Fibroblast of lung (primary cell): ENCODE measurements around the gene INPP5A. TPM values are rescaled to one million over a fixed set of nuclear protein-coding genes. Genes with fewer than 3 reads are reported as not detected.

Source experiments
- DNase-seq, 2 donors: peaks; one replicate each; pipeline versions ENCODE4 v3.0.0 to v3.0.0-alpha.2; 2010; ENCODE audit warnings: low read depth in 2 of 2
- H2AFZ ChIP-seq: 2 replicates; pipeline ENCODE4 v1.5.1; 2012; ENCODE audit warnings: low read length, control low read depth, inconsistent platforms
- H3K27ac ChIP-seq: 2 replicates; pipeline ENCODE4 v1.5.1; 2011; ENCODE audit warnings: low read length, control low read depth; ENCODE audit not compliant: insufficient read depth
- H3K27me3 ChIP-seq: 2 replicates; pipeline ENCODE4 v1.5.1; 2011; ENCODE audit warnings: mild to moderate bottlenecking, low read length; ENCODE audit not compliant: control insufficient read depth, insufficient read depth
- H3K36me3 ChIP-seq: 2 replicates; pipeline ENCODE4 v1.5.1; 2011; ENCODE audit warnings: low read length; ENCODE audit not compliant: control insufficient read depth, insufficient read depth
- H3K4me1 ChIP-seq: 2 replicates; pipeline ENCODE4 v1.5.1; 2011; ENCODE audit warnings: low read length; ENCODE audit not compliant: control insufficient read depth, insufficient read depth; ENCODE audit errors: extremely low read depth
- H3K4me2 ChIP-seq: 2 replicates; pipeline ENCODE4 v1.5.1; 2011; ENCODE audit warnings: low read length, control low read depth; ENCODE audit not compliant: insufficient read depth; ENCODE audit errors: extremely low read depth
- H3K4me3 ChIP-seq, 4 experiments: fragments of 200-600 bp in 1 of 4; sonication (generic) in 1 of 4; replicated peaks in 1 of 4; 2 replicates each; pipeline ENCODE4 v1.5.1; 2011 to 2016; ENCODE audit warnings: low read length in 4 of 4, low read depth in 3 of 4, mild to moderate bottlenecking in 3 of 4, control low read depth in 2 of 4, inconsistent platforms in 1 of 4, mixed read lengths in 1 of 4; ENCODE audit not compliant: insufficient read depth in 1 of 4; ENCODE audit errors: control extremely low read depth in 1 of 4
- H3K79me2 ChIP-seq: 2 replicates; pipeline ENCODE4 v1.5.1; 2012; ENCODE audit warnings: mild to moderate bottlenecking, low read length, inconsistent platforms; ENCODE audit not compliant: control insufficient read depth, insufficient read depth
- H3K9ac ChIP-seq: 2 replicates; pipeline ENCODE4 v1.5.1; 2011; ENCODE audit warnings: mild to moderate bottlenecking, low read length, control low read depth; ENCODE audit not compliant: insufficient read depth
- H3K9me3 ChIP-seq: 2 replicates; pipeline ENCODE4 v1.5.1; 2012; ENCODE audit warnings: low read depth, low read length; ENCODE audit not compliant: control insufficient read depth, insufficient read depth
- H4K20me1 ChIP-seq: 2 replicates; pipeline ENCODE4 v1.5.1; 2011; ENCODE audit warnings: low read length; ENCODE audit not compliant: control insufficient read depth, insufficient read depth; ENCODE audit errors: extremely low read depth
- CTCF ChIP-seq, 2 donors: IDR thresholded peaks in 1 of 2; conservative IDR thresholded peaks in 1 of 2; 1 replicate in 1 of 2; 2 replicates in 1 of 2; pipeline ENCODE4 v1.5.1; 2011 to 2012; ENCODE audit warnings: low read length in 2 of 2, control low read depth in 1 of 2, inconsistent platforms in 1 of 2, low read depth in 1 of 2, mild to moderate bottlenecking in 1 of 2
- EZH2 ChIP-seq: IDR thresholded peaks from 2 replicates; pipeline ENCODE4 v1.5.1; 2012; ENCODE audit warnings: low read length, control low read depth, mild to moderate bottlenecking; ENCODE audit errors: missing control alignments
- polyA plus RNA-seq, 2 donors: library from polyadenylated mRNA; depleted of rRNA in 1 of 2; stranded (reverse) in 1 of 2; unstranded in 1 of 2; fragments of >200 nt; gene quantifications; 2 replicates each; pipeline ENCODE4 v1.2.1, GENCODE V29; 2011 to 2012; ENCODE audit warnings: missing spikeins in 1 of 2
- total RNA-seq: library from RNA; depleted of rRNA; stranded (reverse); fragments of >200 nt; gene quantifications from 2 replicates; pipeline ENCODE4 v1.2.1, GENCODE V29; 2014

Gene INPP5A
- total and polyA plus RNA-seq, 2 donors (not counting 1 experiment from before 2014, with no cell fraction given) = 24.6 to 39.9 TPM

- no peak for DNase-seq
- Histone ChIP-seq H2AFZ (no peak overlapping the region), H3K4me1 (no peaks in the 10 kb centered on the region), H3K27me3 (no peaks in the 10 kb centered on the region), H3K9me3 (no peaks in the 10 kb centered on the region), H3K79me2 (no peaks in the 10 kb centered on the region), H3K36me3 (no peaks in the 10 kb centered on the region), H3K9ac (no peak overlapping the region), H3K27ac (no peak overlapping the region), H3K4me2 (no peak overlapping the region), H4K20me1 (no peaks in the 10 kb centered on the region), H3K4me3 (no peak overlapping the region)
- TF ChIP-seq EZH2 (no peak), CTCF (conservative IDR thresholded peaks at IDR 0.05 in 1 of 2, IDR thresholded peaks at IDR 0.05 in 1 of 2; ENCODE audit: low read depth in 1 of 2, low read length in 2 of 2) (no peak)
These were observed 261.3 kb downstream of the INPP5A start for GRCh38 chr10:132798876-132799275.

GRCh38 chr10:132799865-132800264 lies 262.3 kb downstream of the INPP5A start:
- Histone ChIP-seq H3K27me3 (no peaks in the 10 kb centered on the region), H3K9ac (no peak overlapping the region), H3K27ac (no peak overlapping the region), H3K4me1 (no peaks in the 10 kb centered on the region), H3K36me3 (no peaks in the 10 kb centered on the region), H3K79me2 (no peaks in the 10 kb centered on the region), H3K4me3 (no peak overlapping the region), H3K4me2 (no peak overlapping the region), H2AFZ (no peak overlapping the region), H4K20me1 (no peaks in the 10 kb centered on the region), H3K9me3 (no peaks in the 10 kb centered on the region)
- DNase-seq = no peak
- TF ChIP-seq EZH2 = no peak
- no peak for TF ChIP-seq CTCF (conservative IDR thresholded peaks at IDR 0.05 in 1 of 2, IDR thresholded peaks at IDR 0.05 in 1 of 2; ENCODE audit: low read depth in 1 of 2, low read length in 2 of 2)

DNA sequence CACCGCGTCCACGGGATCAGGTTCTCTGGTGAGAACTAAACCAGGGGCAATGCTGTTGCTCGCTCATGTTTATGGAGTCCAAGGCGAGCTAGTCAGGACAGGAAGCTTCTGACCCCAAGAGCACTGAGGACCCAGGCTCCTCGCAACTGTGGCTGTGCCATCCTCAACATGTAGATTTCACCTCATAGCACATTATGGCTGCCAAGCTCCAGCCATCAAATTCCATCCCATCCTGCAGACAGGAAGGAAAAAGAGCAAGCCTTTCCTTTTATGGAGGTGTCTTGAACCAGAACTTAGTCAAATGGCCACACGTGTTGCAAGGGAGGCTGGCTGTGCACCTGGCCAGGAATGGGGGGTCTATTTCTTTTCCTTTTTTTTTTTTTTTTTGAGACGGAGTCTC lies 264.5 kb downstream of the INPP5A start:
- Histone ChIP-seq H3K4me3 (no peak overlapping the region), H3K4me1 (no peaks in the 10 kb centered on the region), H3K4me2 (no peak overlapping the region), H3K27ac (no peak overlapping the region), H3K27me3 (no peaks in the 10 kb centered on the region), H3K9ac (no peak overlapping the region), H3K79me2 (no peaks in the 10 kb centered on the region), H3K36me3 (no peaks in the 10 kb centered on the region), H4K20me1 (no peaks in the 10 kb centered on the region), H3K9me3 (no peaks in the 10 kb centered on the region), H2AFZ (no peak overlapping the region)
- TF ChIP-seq EZH2 (no peak), CTCF (conservative IDR thresholded peaks at IDR 0.05 in 1 of 2, IDR thresholded peaks at IDR 0.05 in 1 of 2; ENCODE audit: low read depth in 1 of 2, low read length in 2 of 2) (no peak)
- no peak for DNase-seq
